SH-SY5Y (cell line): Measurements from ENCODE around the gene OBP2A.

Experiments used
- GATA2 ChIP-seq: IDR thresholded peaks from 2 replicates; pipeline ENCODE4 v1.6.1; 2011; ENCODE audit warnings: mild to moderate bottlenecking, low read depth, low read length
- GATA3 ChIP-seq: IDR thresholded peaks from 2 replicates; pipeline ENCODE4 v1.6.1; 2011; ENCODE audit warnings: low read depth, mild to moderate bottlenecking, low read length, moderate library complexity

OBP2A gene

DNA sequence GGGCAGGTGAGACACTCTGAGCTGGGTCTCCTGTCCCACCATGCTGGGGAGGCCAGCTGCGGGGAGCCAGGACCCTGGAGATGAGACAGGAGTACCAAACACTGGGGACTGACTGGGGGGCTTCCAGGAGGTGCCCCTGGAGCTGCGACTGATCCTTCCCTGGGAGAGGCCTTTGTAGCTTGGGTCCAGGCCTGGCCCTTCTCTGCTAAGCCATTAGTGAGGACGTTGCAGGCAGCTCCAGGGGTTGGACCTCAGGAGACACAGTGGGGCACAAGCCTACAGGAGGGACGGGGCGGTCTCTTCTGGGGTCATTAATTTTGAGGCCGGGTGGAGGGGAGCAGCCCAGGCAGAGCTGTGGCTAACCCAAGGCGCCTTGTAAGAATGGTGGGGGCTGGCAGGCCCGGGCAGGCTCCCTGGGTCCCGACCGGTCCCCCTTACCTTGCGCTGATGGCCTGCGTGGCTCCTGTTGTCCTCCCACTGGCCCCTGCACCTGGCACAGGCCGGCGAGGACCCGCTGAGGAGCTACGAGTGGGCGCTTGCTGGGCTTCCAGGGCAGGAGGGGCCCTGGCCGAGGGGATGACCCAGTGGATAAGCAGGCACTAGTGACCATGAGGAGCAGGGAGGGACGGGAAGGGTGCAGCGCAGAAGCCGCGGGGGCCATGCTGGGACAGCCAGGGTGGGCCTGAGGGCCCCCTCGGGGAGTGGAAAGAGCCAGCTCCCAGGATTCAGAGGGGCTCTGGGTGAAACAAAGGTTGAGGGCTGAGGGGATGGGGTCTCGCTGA is 40.3 kb upstream of the OBP2A start:
- TF ChIP-seq GATA3 (no peak), GATA2 (no peak)

DNA sequence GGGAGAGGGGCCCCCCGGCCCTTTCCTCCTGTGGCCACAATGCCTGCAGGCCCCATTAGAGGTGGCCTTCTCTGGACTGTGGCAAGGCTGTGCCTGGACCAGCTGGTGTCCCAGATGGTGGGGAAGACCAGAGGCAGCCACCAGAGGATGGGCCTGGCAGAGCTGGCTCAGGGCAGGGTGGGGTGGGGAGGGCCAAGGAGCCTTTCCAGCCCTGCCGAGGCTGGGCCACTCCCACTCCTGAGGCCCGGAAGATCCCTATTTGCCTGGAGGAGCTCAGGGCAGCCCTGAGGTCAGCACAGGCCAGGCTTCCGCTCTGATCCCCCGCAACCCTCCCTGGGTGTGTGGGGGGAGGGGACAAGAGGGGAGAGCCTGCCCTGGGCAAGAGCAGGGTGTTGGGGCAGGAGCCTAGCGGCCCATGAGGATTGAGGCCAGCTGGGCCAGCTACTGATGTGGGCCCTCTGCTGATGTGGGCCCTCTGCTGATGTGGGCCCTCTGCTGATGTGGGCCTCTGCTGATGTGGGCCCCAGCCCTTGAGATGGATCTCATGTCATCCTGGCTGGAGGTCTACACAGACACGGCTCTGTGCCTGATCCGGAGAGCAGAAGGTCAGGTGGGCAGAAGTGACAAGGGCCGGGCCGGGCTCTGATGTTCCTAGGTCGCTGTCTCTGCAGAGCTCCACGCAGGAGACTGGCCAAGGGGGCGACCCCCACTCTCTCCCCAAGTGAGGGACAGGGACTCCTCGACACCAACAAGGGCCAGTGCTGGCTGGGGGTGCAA is 39.4 kb upstream of the OBP2A start:
- no peak for TF ChIP-seq GATA3
- TF ChIP-seq GATA2: no peak

DNA sequence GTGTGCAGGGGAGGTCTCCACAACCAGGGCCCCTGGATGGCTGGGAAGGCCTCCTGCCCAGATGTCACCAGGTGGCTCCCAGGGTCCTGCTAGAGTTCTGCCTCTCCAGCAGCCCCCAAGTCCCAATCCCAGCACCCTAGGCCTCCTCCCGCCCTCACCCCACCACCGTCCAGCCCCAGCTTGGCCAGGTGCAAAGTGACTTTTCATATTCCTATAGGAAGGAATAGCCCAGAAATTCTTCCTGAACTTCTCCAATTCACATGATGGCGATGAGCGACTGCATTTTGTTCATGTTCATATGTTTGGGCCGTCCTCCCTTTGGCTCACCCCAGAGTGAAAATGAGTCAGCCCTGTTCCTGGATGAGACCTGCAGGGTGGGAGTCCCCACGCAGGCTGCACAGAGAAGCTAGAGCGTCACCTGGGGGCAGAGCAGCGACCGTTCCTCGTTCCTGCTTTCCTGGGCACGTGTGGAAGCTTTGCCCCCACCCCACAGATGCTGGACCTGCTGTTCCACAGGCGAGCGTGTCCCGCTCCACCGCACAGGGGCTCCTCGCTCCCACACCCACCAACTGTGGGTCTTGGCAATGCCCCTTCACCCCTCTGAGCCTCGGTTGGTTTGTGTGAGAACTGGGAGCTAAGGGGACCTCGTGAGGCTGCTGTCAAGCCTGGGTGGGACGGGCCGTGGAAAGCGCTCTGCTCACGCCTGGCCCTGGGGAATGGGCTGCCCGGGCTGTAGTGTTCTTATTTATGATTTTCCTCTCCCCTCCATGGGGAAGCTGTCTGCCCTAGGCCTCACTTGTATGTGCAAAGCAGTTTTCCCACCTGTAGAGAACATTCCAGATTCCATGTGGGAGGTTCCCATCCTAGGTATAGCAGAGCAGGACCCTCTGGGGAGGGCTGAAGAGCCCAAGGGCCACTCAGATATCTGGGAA is 38.6 kb upstream of the OBP2A start:
- TF ChIP-seq GATA3 (no peak), GATA2 (no peak)

DNA sequence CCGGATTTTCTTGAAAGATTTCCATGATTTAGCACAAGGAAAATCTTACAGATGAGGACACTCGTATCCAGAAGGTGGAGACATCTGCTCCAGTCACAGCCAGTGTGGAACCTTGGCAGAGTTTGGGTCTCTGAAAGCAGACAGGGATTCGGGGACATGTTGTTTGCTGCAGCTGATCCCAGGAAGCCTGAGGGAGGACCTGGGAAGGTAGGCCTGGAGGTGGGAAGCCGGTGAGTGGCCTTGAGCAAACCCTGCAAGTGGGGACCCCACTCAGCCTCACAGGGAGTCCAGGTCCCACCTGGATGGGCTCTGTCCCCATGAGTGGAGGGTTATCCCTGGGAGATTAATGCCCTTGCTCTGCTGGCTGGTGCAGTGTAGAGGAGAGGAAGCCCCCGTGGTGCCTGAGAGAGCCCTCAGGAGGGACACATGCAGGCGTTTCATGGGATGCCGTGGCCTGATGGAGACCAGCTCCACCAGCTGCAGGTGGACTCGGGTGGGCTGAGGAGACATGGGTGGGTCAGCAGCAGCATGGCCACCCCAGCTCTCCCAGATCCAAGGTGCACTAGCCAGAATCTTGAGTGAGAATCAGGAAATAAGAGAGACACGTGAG is 37.6 kb upstream of the OBP2A start:
- TF ChIP-seq GATA2 (no peak), GATA3 (no peak)

DNA sequence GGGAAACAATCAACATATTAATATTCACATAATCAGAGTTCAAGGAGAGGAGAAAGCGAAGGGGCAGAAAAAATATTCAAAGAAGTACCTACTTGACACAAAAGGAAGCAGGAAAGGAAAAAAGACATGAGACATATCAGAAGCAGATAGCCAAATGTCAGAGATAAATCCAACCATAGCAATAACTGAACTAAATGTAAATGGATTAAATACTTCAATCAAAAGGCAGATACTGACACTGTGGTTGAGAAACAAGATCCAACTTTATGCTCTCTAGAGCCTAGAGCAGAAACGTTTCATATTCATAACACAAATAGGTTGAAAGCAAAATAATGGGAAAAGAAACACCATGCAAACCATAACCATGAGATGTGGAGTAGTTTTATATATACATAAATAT is 36.5 kb upstream of the OBP2A start:
- TF ChIP-seq GATA2 (no peak), GATA3 (no peak)

DNA sequence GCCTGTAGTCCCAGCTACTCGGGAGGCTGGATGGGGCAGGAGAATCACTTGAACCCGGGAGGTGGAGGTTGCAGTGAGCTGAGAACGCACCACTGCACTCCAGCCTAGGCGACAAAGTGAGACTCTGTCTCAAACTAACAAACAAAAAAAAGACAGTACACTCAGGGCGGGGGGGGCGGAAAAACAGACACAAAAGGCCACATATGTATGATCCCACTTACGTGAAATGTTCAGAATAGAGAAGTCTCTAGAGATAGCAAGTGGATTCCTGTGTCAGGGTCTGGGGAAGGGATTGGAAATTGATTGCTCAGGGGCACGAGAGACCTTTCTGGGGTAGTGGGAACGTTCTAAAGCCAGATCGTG is 33.7 kb upstream of the OBP2A start:
- TF ChIP-seq GATA3 (no peak), GATA2 (no peak)

DNA sequence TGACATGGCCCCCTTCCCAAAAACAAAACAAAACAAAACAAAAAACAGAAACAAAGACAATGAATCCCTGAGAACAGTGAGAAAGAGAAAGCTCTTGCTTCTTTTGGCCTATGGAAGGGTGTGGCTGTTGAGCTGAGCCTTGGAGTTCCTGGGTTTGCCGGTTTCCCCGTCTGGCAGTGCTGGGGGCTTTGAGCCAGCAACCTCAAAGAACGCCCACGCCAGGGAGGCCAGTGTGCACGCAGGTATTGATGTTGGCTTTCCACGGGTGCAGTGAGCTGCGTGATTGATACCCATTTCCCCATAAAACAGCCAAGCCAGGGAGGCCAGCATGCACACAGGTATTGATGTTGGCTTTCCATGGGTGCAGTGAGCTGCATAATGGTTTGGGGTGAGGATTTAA is 33.0 kb upstream of the OBP2A start:
- TF ChIP-seq GATA2 (no peak), GATA3 (no peak)

DNA sequence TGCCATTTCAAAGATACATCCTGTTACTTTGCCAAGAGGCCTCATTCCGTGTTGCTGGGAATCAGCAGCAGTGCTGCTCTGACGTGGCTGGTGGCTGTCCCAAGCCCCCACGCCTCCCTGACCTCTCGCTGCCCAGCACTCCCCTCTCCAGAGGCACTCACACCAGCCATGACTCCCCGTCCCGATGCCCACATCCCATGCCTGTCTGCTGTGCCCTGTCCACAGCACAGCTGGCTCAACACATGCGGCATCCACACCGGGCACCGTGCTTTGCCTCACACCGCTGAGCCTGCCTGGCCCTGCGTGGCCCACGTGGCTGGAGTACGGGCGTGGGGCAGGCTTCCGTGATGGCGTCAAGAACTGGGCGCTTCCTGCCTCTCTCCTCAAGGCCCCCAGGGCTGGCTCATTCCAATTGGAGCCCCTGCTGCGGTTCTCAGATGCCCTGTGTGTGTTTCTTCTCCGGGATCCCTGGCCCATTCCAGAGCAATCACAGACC is 32.5 kb upstream of the OBP2A start:
- TF ChIP-seq GATA2 (no peak), GATA3 (no peak)

DNA sequence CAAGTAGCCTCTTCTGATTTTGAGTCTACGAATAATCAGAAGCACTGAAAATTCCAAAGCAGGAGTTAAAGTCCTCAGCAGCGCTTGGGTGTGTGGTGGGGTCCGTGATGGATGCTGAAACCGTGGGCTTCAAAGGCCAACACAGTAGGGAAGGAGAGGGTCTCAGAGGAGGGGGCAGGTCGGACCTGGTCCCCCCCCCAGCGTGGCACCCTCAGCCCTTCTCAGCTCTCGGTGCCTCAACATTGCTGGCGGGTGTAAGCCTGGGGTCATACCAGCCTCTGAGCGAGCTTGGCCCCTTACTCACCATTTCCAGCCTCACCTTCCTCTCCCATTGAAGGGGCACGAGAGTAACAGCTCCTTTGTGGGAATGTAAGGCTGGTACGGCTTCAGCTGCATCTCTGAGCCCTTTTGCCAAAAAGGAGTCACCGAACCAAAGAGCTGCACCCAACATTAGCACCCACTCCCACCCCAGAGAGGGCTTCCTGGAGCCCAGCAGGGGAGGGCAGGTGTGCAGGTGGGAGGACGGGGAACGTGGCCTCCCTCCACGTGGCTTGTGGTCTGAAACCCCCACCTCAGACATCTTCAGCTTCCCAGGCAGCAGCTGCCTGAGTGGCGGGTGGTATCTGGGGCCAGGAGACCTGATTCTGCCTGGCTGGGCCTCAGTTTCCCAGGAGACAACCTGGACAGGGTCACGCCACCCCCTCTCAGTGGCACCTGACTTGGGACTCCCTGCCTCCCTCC is 31.4 kb upstream of the OBP2A start:
- TF ChIP-seq GATA3 (no peak), GATA2 (no peak)

DNA sequence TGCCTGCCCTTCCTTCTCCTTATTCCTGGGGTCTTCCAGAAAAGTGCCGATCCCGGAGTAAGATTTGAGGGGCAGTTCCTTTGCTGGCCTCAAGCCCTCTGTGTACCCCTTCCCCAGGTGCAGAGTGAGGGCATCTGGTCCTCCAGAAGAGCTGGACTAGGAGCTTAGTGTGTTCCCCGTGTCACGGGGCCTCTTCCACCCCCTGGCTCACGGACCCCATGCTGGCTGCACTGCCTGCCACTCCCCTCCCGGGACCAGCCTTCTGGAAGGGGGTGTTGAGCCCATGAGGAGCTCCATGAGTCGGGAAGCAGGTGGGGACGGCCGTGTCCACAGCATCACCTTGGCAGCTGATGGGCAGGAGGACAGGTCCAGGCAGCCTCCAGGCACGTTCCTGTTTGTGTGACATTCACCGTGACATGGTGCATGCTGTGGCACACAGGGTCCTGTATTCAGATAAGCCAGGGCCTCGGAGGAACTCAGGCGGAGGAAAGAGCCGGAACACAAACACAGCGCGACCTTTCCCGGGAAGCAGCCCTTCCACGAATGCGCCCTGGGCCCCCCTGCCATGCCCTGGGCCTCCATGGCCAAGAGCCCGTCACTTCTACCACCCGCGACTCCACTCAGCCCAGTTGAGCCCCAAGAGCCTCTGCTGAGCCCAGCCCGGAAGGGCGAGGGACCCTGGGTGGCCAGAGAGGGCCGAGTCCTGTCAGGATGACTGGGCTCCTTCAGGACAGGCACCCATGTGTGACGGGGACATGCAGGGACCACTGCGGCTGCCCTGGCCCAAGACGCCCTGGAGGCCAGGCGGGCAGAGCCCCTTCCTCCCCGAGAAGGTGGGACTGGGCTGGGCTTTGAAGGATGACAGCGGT is 30.6 kb upstream of the OBP2A start:
- TF ChIP-seq GATA3: no peak
- TF ChIP-seq GATA2: no peak

DNA sequence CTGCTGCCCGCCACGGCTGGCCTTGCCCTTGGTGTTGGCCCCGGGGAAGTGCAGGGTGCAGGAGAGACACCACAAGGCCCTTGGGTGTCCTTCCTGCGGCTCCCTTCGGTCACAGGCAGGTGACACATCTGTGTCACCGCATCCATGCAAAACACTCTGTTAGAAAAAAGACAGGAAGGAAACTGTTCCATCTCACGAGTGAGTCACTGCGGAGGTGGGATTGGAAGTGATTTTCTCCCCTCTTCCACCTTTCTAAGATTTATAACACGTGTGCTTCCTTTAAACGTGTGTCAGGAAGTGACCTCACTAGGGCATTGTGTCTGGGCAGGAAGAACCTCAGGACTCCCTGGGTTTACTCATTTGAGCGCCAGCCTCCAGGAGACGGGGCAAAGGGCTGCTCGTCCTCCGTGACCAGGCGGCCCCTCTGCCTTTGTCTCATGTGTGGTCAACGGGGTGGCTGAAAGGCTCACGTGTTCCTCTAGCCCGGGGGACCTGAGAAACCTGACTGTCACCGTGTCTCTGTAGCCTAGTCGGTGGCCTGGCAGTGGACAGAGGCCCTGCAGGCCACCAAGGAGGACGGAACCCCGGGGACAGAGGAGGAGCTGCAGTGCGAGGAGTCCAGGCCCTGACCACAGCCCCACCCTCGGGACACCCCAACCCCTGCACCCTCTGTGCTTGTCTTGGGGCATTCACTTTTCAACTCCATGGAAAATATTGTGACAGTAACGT is 29.6 kb upstream of the OBP2A start:
- TF ChIP-seq GATA2 (no peak), GATA3 (no peak)

DNA sequence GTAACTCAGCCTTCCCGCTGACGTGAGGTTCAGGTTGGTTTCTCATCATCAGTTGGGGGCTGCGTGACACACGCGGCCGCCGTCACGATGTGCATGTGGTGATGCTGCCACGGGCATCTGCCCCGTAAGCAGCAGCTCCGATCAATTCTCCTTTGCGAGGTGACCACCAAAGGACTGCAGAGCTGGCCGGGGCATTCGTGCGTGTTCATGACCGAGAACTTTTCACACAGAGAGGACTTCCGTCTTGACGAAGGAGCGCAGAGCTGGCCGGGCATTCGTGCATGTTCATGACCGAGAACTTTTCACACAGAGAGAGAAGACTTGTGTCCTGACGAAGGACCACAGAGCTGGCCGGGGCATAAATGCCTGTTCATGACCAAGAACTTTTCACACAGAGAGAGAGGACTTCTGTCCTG is 28.5 kb upstream of the OBP2A start:
- TF ChIP-seq GATA3 (no peak), GATA2 (no peak)
